PC-3 (cell line): Measurements from ENCODE around the gene ABLIM1. TPM values are rescaled to one million over a fixed set of nuclear protein-coding genes. Genes with fewer than 3 reads are reported as not detected.

Source experiments
- ATAC-seq: fragments of 200-7000 bp; cut with Tn5 transposase; 2 replicates; pipeline ENCODE4 v1.9.1; 2020; ENCODE audit warnings: mild to moderate bottlenecking, moderate library complexity
- BruUV-seq: library from RNA; stranded (reverse); fragments of 400-500 nt; replicated peaks from 2 replicates; lab custom pipeline; 2021; lab: Mats Ljungman, UMichigan
- CTCF ChIA-PET: fragments of 300-600 bp; sonication (Branson Sonifier 250); formaldehyde crosslinking; loops from one replicate; lab custom pipeline; 2022; ENCODE audit warnings: antibody characterized with exemption; lab: Charles Lee
- POLR2A ChIA-PET: fragments of 300-600 bp; sonication (Branson Sonifier 250); formaldehyde crosslinking; loops from one replicate; lab custom pipeline; 2022; ENCODE audit warnings: antibody characterized with exemption; ENCODE audit not compliant: unreplicated experiment; lab: Charles Lee
- DNase-seq: peaks from one replicate; pipeline ENCODE4 v3.0.0-alpha.2; 2015
- H2AFZ ChIP-seq: fragments of 300-600 bp; sonication (generic); 2 replicates; pipeline ENCODE4 v1.6.0; 2016; ENCODE audit warnings: antibody characterized with exemption, low read length
- H3F3A ChIP-seq: fragments of 300-600 bp; sonication (generic); one replicate; pipeline ENCODE4 v1.6.0; 2017; ENCODE audit warnings: antibody characterized with exemption, low read length, control low read depth, mild to moderate bottlenecking; ENCODE audit not compliant: unreplicated experiment
- H3K27ac ChIP-seq: fragments of 300-600 bp; sonication (generic); 2 replicates; pipeline ENCODE4 v1.5.1; 2016; ENCODE audit warnings: mild to moderate bottlenecking, low read length
- H3K27me3 ChIP-seq: fragments of 300-600 bp; sonication (generic); 2 replicates; pipeline ENCODE4 v1.6.1; 2016; ENCODE audit warnings: low read length, mixed read lengths
- H3K36me3 ChIP-seq: fragments of 300-600 bp; sonication (generic); 2 replicates; pipeline ENCODE4 v1.6.1; 2016; ENCODE audit warnings: low read depth, mixed run types, low read length, mixed read lengths
- H3K4me1 ChIP-seq: fragments of 300-600 bp; sonication (generic); 2 replicates; pipeline ENCODE4 v1.5.1; 2016; ENCODE audit warnings: low read length; ENCODE audit not compliant: insufficient read depth
- H3K4me2 ChIP-seq: fragments of 300-600 bp; sonication (generic); 2 replicates; pipeline ENCODE4 v1.6.0; 2016; ENCODE audit warnings: low read length
- H3K4me3 ChIP-seq: fragments of 300-600 bp; sonication (generic); 2 replicates; pipeline ENCODE4 v1.5.1; 2016; ENCODE audit warnings: mild to moderate bottlenecking, low read length, mixed read lengths
- H3K79me2 ChIP-seq: fragments of 300-600 bp; sonication (generic); 2 replicates; pipeline ENCODE4 v1.6.1; 2017; ENCODE audit warnings: low read length, mixed read lengths
- H3K9ac ChIP-seq: fragments of 300-600 bp; sonication (generic); 2 replicates; pipeline ENCODE4 v1.6.0; 2016; ENCODE audit warnings: mild to moderate bottlenecking, low read length
- H3K9me2 ChIP-seq: fragments of 300-600 bp; sonication (generic); replicated peaks from 2 replicates; pipeline ENCODE4 v1.6.1; 2016; ENCODE audit warnings: mixed run types, low read length, mixed read lengths
- H3K9me3 ChIP-seq: fragments of 300-600 bp; sonication (generic); 2 replicates; pipeline ENCODE4 v1.6.1; 2016; ENCODE audit warnings: low read length, mixed read lengths
- H4K20me1 ChIP-seq: fragments of 300-600 bp; sonication (generic); 2 replicates; pipeline ENCODE4 v1.6.1; 2016; ENCODE audit warnings: low read length, mixed read lengths
- CTCF ChIP-seq: fragments of 300-600 bp; sonication (generic); conservative IDR thresholded peaks from 2 replicates; pipeline ENCODE4 v1.5.1; 2017; ENCODE audit warnings: antibody characterized with exemption, low read depth, mild to moderate bottlenecking, low read length
- EZH2 ChIP-seq: fragments of 300-600 bp; sonication (generic); IDR thresholded peaks from one replicate; pipeline ENCODE4 v1.6.1; 2017; ENCODE audit warnings: antibody characterized with exemption, mild to moderate bottlenecking, low read length; ENCODE audit not compliant: unreplicated experiment
- EZH2phosphoT487 ChIP-seq: fragments of 300-600 bp; sonication (generic); IDR thresholded peaks from 2 replicates; pipeline ENCODE4 v1.6.1; 2018; ENCODE audit warnings: mild to moderate bottlenecking, antibody characterized with exemption, low read length, borderline replicate concordance
- intact Hi-C: fragments of 100-400 bp; cut with micrococcal nuclease; formaldehyde crosslinking; loops from 2 replicates; pipeline ENCODE4 v1.9.0; 2023
- total RNA-seq: library from RNA; depleted of rRNA; stranded (reverse); fragments of >200 nt; gene quantifications from 2 replicates; pipeline ENCODE4 v1.2.3, GENCODE V29; 2014

The ABLIM1 gene
- total RNA-seq, 1 experiment from 2014 or later, result 12.3 TPM

GRCh38 chr10:114553436-114553835, 104.6 kb downstream of the ABLIM1 start:
- ATAC-seq (no peak), DNase-seq (no peak)
- Histone ChIP-seq H3K9me3 (peaks cover 4% of the 10 kb centered on the region; the same call in 1 of the 2 replicates), H2AFZ (no peak overlapping the region), H3K9ac (no peak overlapping the region), H3K9me2 (no peaks in the 10 kb centered on the region), H3K79me2 (no peaks in the 10 kb centered on the region), H3K27me3 (no peaks in the 10 kb centered on the region), H3K27ac (no peak overlapping the region), H3K4me2 (no peak overlapping the region), H3K36me3 (no peaks in the 10 kb centered on the region; the same call in 1 of the 2 replicates), H3K4me1 (no peaks in the 10 kb centered on the region), H3K4me3 (no peak overlapping the region), H4K20me1 (no peaks in the 10 kb centered on the region), H3F3A (no peaks in the 10 kb centered on the region)
- ChIA-PET POLR2A (interaction anchor here (0.5 to 1.0 kb wide), 2 partner anchors 249 to 268 kb away, joined by 3 to 8 read pairs; no protein-coding TSS in a partner anchor), CTCF (interaction anchor here (1.8 kb wide), 1 partner anchor 150 kb away, joined by 4 read pairs; no protein-coding TSS in a partner anchor)
- BruUV-seq, result no TSS peak
- TF ChIP-seq CTCF (no peak), EZH2 (no peak), EZH2phosphoT487 (no peak)
- intact Hi-C loops, result no loop called here

GRCh38 chr10:114552050-114552449, 106.0 kb downstream of the ABLIM1 start:
- Histone ChIP-seq H3K79me2 (no peaks in the 10 kb centered on the region), H3K4me2 (no peak overlapping the region), H3K9me2 (no peaks in the 10 kb centered on the region), H3K27ac (no peak overlapping the region), H3K9me3 (peaks cover 3% of the 10 kb centered on the region; the same call in 1 of the 2 replicates), H3K9ac (no peak overlapping the region), H3F3A (no peaks in the 10 kb centered on the region), H2AFZ (no peak overlapping the region), H3K4me1 (no peaks in the 10 kb centered on the region), H3K4me3 (no peak overlapping the region), H4K20me1 (no peaks in the 10 kb centered on the region), H3K36me3 (no peaks in the 10 kb centered on the region), H3K27me3 (no peaks in the 10 kb centered on the region)
- no TSS peak for BruUV-seq
- DNase-seq (no peak), ATAC-seq (no peak)
- TF ChIP-seq EZH2phosphoT487 (no peak), EZH2 (no peak), CTCF (no peak)
- intact Hi-C loops, result no loop called here
- POLR2A ChIA-PET, result no interaction called here
- CTCF ChIA-PET, result no interaction called here

- POLR2A ChIA-PET, result no interaction called here
- CTCF ChIA-PET, result no interaction called here
- H3K4me2 ChIP-seq, result no peak overlapping the region
Observed at GRCh38 chr10:114551636-114551972, 106.5 kb downstream of the ABLIM1 start.

More at GRCh38 chr10:114551636-114551972, 106.5 kb downstream of the ABLIM1 start:
- BruUV-seq, result no TSS peak
- TF ChIP-seq EZH2, result no peak
- TF ChIP-seq EZH2phosphoT487, result no peak
- TF ChIP-seq CTCF, result no peak
- no peak overlapping the region for H3K9ac ChIP-seq
- H3K9me3 ChIP-seq, result no peaks in the 10 kb centered on the region
- H3K4me1 ChIP-seq, result no peaks in the 10 kb centered on the region
- H3K79me2 ChIP-seq, result no peaks in the 10 kb centered on the region
- H4K20me1 ChIP-seq, result no peaks in the 10 kb centered on the region
- DNase-seq (no peak), ATAC-seq (no peak)
- H3K36me3 ChIP-seq, result no peaks in the 10 kb centered on the region
- H3K4me3 ChIP-seq, result no peak overlapping the region
- H3K27me3 ChIP-seq, result no peaks in the 10 kb centered on the region
- H2AFZ ChIP-seq, result no peak overlapping the region
- H3K9me2 ChIP-seq, result no peaks in the 10 kb centered on the region
- intact Hi-C loops, result no loop called here
- H3F3A ChIP-seq, result no peaks in the 10 kb centered on the region
- H3K27ac ChIP-seq, result no peak overlapping the region
